ENCODE results near the gene SOCS4. TPM values are rescaled to one million over a fixed set of nuclear protein-coding genes. Genes with fewer than 3 reads are reported as not detected.

Gene SOCS4
- polyA plus RNA-seq, 1 experiment = 11.1 TPM

GRCh38 chr14:55051165-55051422, 24.1 kb downstream of the SOCS4 start:
- H3K4me3 ChIP-seq (ENCODE audit: low read depth, low read length) = peak overlapping the region; percentile 61
- no peak for DNase-seq (ENCODE audit: low read depth, low spot score)
- H3K9me3 ChIP-seq (ENCODE audit: control insufficient read depth, insufficient read depth, low read length) = no peaks in the 10 kb centered on the region; the same call in 1 of the 2 replicates
- peak overlapping the region; percentile 96 for H3K27ac ChIP-seq (ENCODE audit: low read depth, low read length)
- ChIA-PET CTCF (interaction anchor here (0.5 to 2.9 kb wide), 36 partner anchors 9 to 487 kb away, joined by 3 to 30 read pairs (median 4); partner anchors contain the start of genes SOCS4 and WDHD1), POLR2A (interaction anchor here (0.8 to 1.7 kb wide), 15 partner anchors 8 to 110 kb away, joined by 3 to 13 read pairs (median 5); partner anchors contain the start of genes LGALS3, SOCS4 and WDHD1)
- TF ChIP-seq, protein P1, sequence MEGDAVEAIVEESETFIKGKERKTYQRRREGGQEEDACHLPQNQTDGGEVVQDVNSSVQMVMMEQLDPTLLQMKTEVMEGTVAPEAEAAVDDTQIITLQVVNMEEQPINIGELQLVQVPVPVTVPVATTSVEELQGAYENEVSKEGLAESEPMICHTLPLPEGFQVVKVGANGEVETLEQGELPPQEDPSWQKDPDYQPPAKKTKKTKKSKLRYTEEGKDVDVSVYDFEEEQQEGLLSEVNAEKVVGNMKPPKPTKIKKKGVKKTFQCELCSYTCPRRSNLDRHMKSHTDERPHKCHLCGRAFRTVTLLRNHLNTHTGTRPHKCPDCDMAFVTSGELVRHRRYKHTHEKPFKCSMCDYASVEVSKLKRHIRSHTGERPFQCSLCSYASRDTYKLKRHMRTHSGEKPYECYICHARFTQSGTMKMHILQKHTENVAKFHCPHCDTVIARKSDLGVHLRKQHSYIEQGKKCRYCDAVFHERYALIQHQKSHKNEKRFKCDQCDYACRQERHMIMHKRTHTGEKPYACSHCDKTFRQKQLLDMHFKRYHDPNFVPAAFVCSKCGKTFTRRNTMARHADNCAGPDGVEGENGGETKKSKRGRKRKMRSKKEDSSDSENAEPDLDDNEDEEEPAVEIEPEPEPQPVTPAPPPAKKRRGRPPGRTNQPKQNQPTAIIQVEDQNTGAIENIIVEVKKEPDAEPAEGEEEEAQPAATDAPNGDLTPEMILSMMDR (IDR thresholded peaks at IDR 0.05; ENCODE audit: low read depth, low read length) = no peak
- no peaks in the 10 kb centered on the region for H3K27me3 ChIP-seq (ENCODE audit: control insufficient read depth, insufficient read depth, low read length)

DNA sequence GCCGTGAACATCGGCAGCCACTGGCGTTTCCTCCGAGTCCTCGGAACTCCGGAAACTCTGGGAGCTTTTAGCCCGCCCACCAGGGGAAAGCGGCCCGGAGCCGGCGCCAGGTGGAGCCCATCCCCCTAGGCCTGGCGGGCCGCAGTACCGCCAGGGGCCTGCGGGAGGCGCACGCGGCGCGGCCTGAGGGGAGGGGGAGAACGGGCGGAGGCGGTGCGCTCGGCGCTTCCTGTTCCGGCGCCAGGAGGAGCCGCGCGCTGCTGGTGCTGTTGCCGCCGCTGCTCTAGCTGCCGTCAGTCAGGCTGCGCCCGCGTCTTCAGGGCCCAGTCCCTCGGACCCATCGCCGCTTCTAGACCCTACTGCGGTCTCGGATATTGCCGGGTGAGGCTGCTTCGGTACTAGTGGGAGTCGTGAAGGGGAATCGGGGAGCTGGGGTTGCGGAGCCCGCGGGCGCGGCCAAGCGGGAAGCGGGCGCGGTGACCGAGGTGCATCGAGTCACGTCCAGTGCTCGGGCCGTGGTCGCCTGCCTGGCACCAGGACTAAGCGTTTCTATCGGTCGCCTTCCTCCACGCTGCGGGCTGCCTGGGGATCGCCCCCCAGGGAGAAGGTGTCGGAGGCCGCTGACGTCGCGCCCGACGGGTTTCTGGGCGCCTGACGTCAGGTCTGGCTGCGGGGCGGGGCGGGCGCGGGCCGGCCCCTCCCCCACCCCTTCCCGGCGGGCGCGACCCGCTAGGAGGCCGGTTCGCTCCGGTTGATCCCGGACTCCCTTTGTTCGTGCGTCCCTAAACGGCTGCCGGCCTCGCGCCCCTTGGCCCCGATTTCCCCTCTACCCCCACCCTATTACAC, 24.6 kb downstream of the SOCS4 start, which contains the start of gene MAPK1IP1L:
TSS of gene MAPK1IP1L (plus strand) at position 225 of the 846 bp plus-strand sequence. CDS start 10,037 bp downstream, outside the sequence.
- ChIA-PET CTCF (interaction anchor here (0.5 to 2.9 kb wide), 38 partner anchors 9 to 488 kb away, joined by 3 to 30 read pairs (median 4); partner anchors contain the start of genes SOCS4 and WDHD1), POLR2A (interaction anchor here (0.6 to 1.7 kb wide), 16 partner anchors 8 to 399 kb away, joined by 3 to 13 read pairs (median 4); partner anchors contain the start of genes LGALS3, SOCS4 and WDHD1)
- peak; percentile 70 for DNase-seq (ENCODE audit: low read depth, low spot score)
- peaks cover 3% of the 10 kb centered on the region; the same call in 1 of the 2 replicates for H3K9me3 ChIP-seq (ENCODE audit: control insufficient read depth, insufficient read depth, low read length)
- H3K27ac ChIP-seq (ENCODE audit: low read depth, low read length) = peak within 1 kb of the TSS; percentile 99
- H3K27me3 ChIP-seq (ENCODE audit: control insufficient read depth, insufficient read depth, low read length) = no peaks in the 10 kb centered on the region
- TF ChIP-seq, protein P1 (IDR thresholded peaks at IDR 0.05; ENCODE audit: low read depth, low read length) = peak; percentile 88
- H3K4me3 ChIP-seq (ENCODE audit: low read depth, low read length) = peak within 1 kb of the TSS; percentile 99

- Histone ChIP-seq H3K27ac (ENCODE audit: low read depth, low read length) (peak overlapping the region; percentile 99), H3K4me3 (ENCODE audit: low read depth, low read length) (peak overlapping the region; percentile 99), H3K27me3 (ENCODE audit: control insufficient read depth, insufficient read depth, low read length) (no peaks in the 10 kb centered on the region), H3K9me3 (ENCODE audit: control insufficient read depth, insufficient read depth, low read length) (peaks cover 3% of the 10 kb centered on the region; the same call in 1 of the 2 replicates)
- no peak for DNase-seq (ENCODE audit: low read depth, low spot score)
- CTCF ChIA-PET = interaction anchor here (0.6 to 2.9 kb wide), 17 partner anchors 8 to 489 kb away, joined by 3 to 30 read pairs (median 10); partner anchors contain the start of genes SOCS4 and WDHD1
- TF ChIP-seq, protein P1 (IDR thresholded peaks at IDR 0.05; ENCODE audit: low read depth, low read length) = no peak
- POLR2A ChIA-PET = interaction anchor here (0.6 to 1.7 kb wide), 5 partner anchors 14 to 109 kb away, joined by 3 to 13 read pairs (median 7); partner anchors contain the start of genes SOCS4 and WDHD1
Measured at GRCh38 chr14:55052269-55052930, 25.4 kb downstream of the SOCS4 start.

- ChIA-PET POLR2A (interaction anchor here (0.6 kb wide), 1 partner anchor 13 kb away, joined by 3 read pairs; no protein-coding TSS in a partner anchor), CTCF (interaction anchor here (2.9 kb wide), 1 partner anchor 18 kb away, joined by 30 read pairs; no protein-coding TSS in a partner anchor)
- Histone ChIP-seq H3K4me3 (ENCODE audit: low read depth, low read length) (peak overlapping the region; percentile 99), H3K9me3 (ENCODE audit: control insufficient read depth, insufficient read depth, low read length) (peaks cover 3% of the 10 kb centered on the region; the same call in 1 of the 2 replicates), H3K27me3 (ENCODE audit: control insufficient read depth, insufficient read depth, low read length) (no peaks in the 10 kb centered on the region), H3K27ac (ENCODE audit: low read depth, low read length) (no peak overlapping the region)
- DNase-seq (ENCODE audit: low read depth, low spot score) = no peak
- TF ChIP-seq, protein P1 (IDR thresholded peaks at IDR 0.05; ENCODE audit: low read depth, low read length) = no peak
Measured at GRCh38 chr14:55053018-55053417, 26.0 kb downstream of the SOCS4 start.

Data from AG04450 (cell line).